NCI-H510A (cell line): ENCODE results near the gene NFU1.
A peak's percentile ranks its signal among the peaks of the same experiment; 100 is the strongest.

Experiments used
- DNase-seq: peaks from one replicate; lab custom pipeline; 2025; lab: John Stamatoyannopoulos, UW

Gene NFU1

GRCh38 chr2:69436938-69437750, at the start of gene NFU1:
TSS of gene NFU1 (minus strand) at chr2:69437435. CDS start at chr2:69437422, 13 bp downstream.
- DNase-seq: peak; percentile 87

GRCh38 chr2:69483696-69484095, 46.5 kb upstream of the NFU1 start:
- DNase-seq: no peak

- DNase-seq: no peak
Measured at GRCh38 chr2:69483024-69483423, 45.8 kb upstream of the NFU1 start.

GRCh38 chr2:69482471-69482870, 45.2 kb upstream of the NFU1 start:
- DNase-seq: peak; percentile 14

GRCh38 chr2:69481421-69481820, 44.2 kb upstream of the NFU1 start:
- no peak for DNase-seq

- DNase-seq: no peak
Measured at GRCh38 chr2:69477627-69478026, 40.4 kb upstream of the NFU1 start.

- no peak for DNase-seq
Measured at GRCh38 chr2:69474688-69475087, 37.5 kb upstream of the NFU1 start.

- no peak for DNase-seq
Measured at GRCh38 chr2:69471793-69472192, 34.6 kb upstream of the NFU1 start.

- DNase-seq: no peak
Measured at GRCh38 chr2:69470911-69471310, 33.7 kb upstream of the NFU1 start.

GRCh38 chr2:69469784-69470183, 32.5 kb upstream of the NFU1 start:
- no peak for DNase-seq

GRCh38 chr2:69469375-69469774, 32.1 kb upstream of the NFU1 start:
- DNase-seq: no peak

- no peak for DNase-seq
Measured at GRCh38 chr2:69466728-69467127, 29.5 kb upstream of the NFU1 start.

- no peak for DNase-seq
Measured at GRCh38 chr2:69465513-69466456, 28.6 kb upstream of the NFU1 start.

- DNase-seq: no peak
Measured at GRCh38 chr2:69464575-69464974, 27.3 kb upstream of the NFU1 start.

GRCh38 chr2:69462780-69463179, 25.5 kb upstream of the NFU1 start:
- DNase-seq: no peak

GRCh38 chr2:69461404-69461803, 24.2 kb upstream of the NFU1 start:
- no peak for DNase-seq

- no peak for DNase-seq
Measured at GRCh38 chr2:69459936-69460335, 22.7 kb upstream of the NFU1 start.

- no peak for DNase-seq
Measured at GRCh38 chr2:69456950-69457445, 19.8 kb upstream of the NFU1 start.

GRCh38 chr2:69456154-69456553, 18.9 kb upstream of the NFU1 start:
- no peak for DNase-seq

- DNase-seq: no peak
Measured at GRCh38 chr2:69454976-69455375, 17.7 kb upstream of the NFU1 start.

GRCh38 chr2:69453475-69454129, 16.4 kb upstream of the NFU1 start:
- DNase-seq: no peak

- no peak for DNase-seq
Measured at GRCh38 chr2:69452687-69453086, 15.5 kb upstream of the NFU1 start.
